GM12878 (cell line): ENCODE measurements around the gene UBAC2. TPM values are rescaled to one million over a fixed set of nuclear protein-coding genes. Genes with fewer than 3 reads are reported as not detected.

ENCODE experiments used
- ATAC-seq: fragments of 200-7000 bp; cut with Tn5 transposase; 3 replicates; pipeline ENCODE4 v1.9.1; 2020; ENCODE audit warnings: mild to moderate bottlenecking, moderate library complexity
- BruUV-seq: library from RNA; stranded (reverse); fragments of 400-500 nt; replicated peaks from 2 replicates; lab custom pipeline; 2021; lab: Mats Ljungman, UMichigan
- CTCF ChIA-PET: fragments of 300-600 bp; sonication (Branson Sonifier 250); formaldehyde crosslinking; extraction: SDS; loops from one replicate; lab custom pipeline; 2021; ENCODE audit warnings: inconsistent platforms; lab: Yijun Ruan, JAX
- POLR2A ChIA-PET: fragments of 350-600 bp; formaldehyde crosslinking; extraction: SDS; loops from one replicate; lab custom pipeline; 2021; ENCODE audit warnings: inconsistent platforms; lab: Charles Lee
- RAD21 ChIA-PET: fragments of 300-600 bp; sonication (Branson Sonifier 250); formaldehyde crosslinking; loops from one replicate; lab custom pipeline; 2023; ENCODE audit warnings: antibody characterized with exemption; ENCODE audit not compliant: unreplicated experiment; lab: Charles Lee
- SMC1A ChIA-PET: fragments of 300-600 bp; sonication (Branson Sonifier 250); formaldehyde crosslinking; loops from one replicate; lab custom pipeline; 2023; ENCODE audit not compliant: unreplicated experiment, uncharacterized antibody; lab: Charles Lee
- DNase-seq: peaks from one replicate; pipeline ENCODE4 v3.0.0-alpha.2; 2011; ENCODE audit warnings: low read depth, low spot score
- FAIRE-seq: peaks from 3 replicates; lab custom pipeline; 2011; peaks lifted over from hg19 to GRCh38; lab: Jason Lieb, UNC
- H2AFZ ChIP-seq: 2 replicates; pipeline ENCODE4 v1.6.0; 2011; ENCODE audit warnings: low read depth, low read length, control low read depth; ENCODE audit not compliant: control insufficient read depth
- H3K27ac ChIP-seq: 2 replicates; pipeline ENCODE4 v1.5.1; 2011; ENCODE audit warnings: control low read depth; ENCODE audit not compliant: control insufficient read depth, insufficient read depth
- H3K27me3 ChIP-seq, 2 experiments: replicated peaks in 1 of 2; 2 replicates each; pipeline versions ENCODE4 v1.6.0 to v1.6.1; 2011; ENCODE audit warnings: low read length in 1 of 2; ENCODE audit not compliant: control insufficient read depth in 2 of 2, insufficient read depth in 2 of 2
- H3K36me3 ChIP-seq, 2 experiments: 2 replicates each; pipeline ENCODE4 v1.5.1; 2011; ENCODE audit warnings: low read length in 1 of 2; ENCODE audit not compliant: control insufficient read depth in 2 of 2, insufficient read depth in 2 of 2
- H3K4me1 ChIP-seq: 2 replicates; pipeline ENCODE4 v1.6.1; 2011; ENCODE audit warnings: mild to moderate bottlenecking, low read length, moderate library complexity, mixed read lengths; ENCODE audit not compliant: control insufficient read depth, insufficient read depth
- H3K4me2 ChIP-seq: 2 replicates; pipeline ENCODE4 v1.6.0; 2011; ENCODE audit warnings: control low read depth; ENCODE audit not compliant: control insufficient read depth, insufficient read depth
- H3K4me3 ChIP-seq: fragments of 200-600 bp; sonication (generic); 2 replicates; pipeline ENCODE4 v1.5.1; 2016
- H3K79me2 ChIP-seq: 2 replicates; pipeline ENCODE4 v1.6.0; 2011; ENCODE audit warnings: low read length; ENCODE audit not compliant: control insufficient read depth, insufficient read depth
- H3K9ac ChIP-seq: 2 replicates; pipeline ENCODE4 v1.8.0; 2011; ENCODE audit warnings: low read length, control low read depth, mixed read lengths; ENCODE audit not compliant: control insufficient read depth, insufficient read depth
- H3K9me3 ChIP-seq: replicated peaks from 3 replicates; pipeline ENCODE4 v1.5.1; 2011; ENCODE audit warnings: mild to moderate bottlenecking, low read length; ENCODE audit not compliant: control insufficient read depth, insufficient read depth
- H4K20me1 ChIP-seq: 2 replicates; pipeline ENCODE4 v1.6.0; 2011; ENCODE audit not compliant: control insufficient read depth, insufficient read depth
- CBX5 ChIP-seq: sonication (generic); IDR thresholded peaks from 2 replicates; pipeline ENCODE4 v1.6.1; 2016; ENCODE audit warnings: low read depth, moderate library complexity, mild to moderate bottlenecking, inconsistent platforms
- ETV6 ChIP-seq, 2 experiments: fragments of 450-650 bp in 1 of 2; IDR thresholded peaks in 1 of 2; conservative IDR thresholded peaks in 1 of 2; 2 replicates each; pipeline ENCODE4 v1.6.1; 2014; ENCODE audit warnings: antibody characterized with exemption in 1 of 2, borderline replicate concordance in 1 of 2, low read depth in 1 of 2, mild to moderate bottlenecking in 1 of 2, moderate library complexity in 1 of 2
- HDGF ChIP-seq: fragments of 450-650 bp; IDR thresholded peaks from 2 replicates; pipeline ENCODE4 v1.6.1; 2016; ENCODE audit warnings: antibody characterized with exemption
- IRF4 ChIP-seq: IDR thresholded peaks from 2 replicates; pipeline ENCODE4 v1.6.1; 2011; ENCODE audit warnings: low read depth, low read length
- JUNB ChIP-seq: IDR thresholded peaks from 2 replicates; pipeline ENCODE4 v1.6.1; 2016; ENCODE audit warnings: antibody characterized with exemption, mild to moderate bottlenecking
- JUND ChIP-seq: IDR thresholded peaks from 2 replicates; pipeline ENCODE4 v1.6.1; 2012; ENCODE audit warnings: low read depth, mild to moderate bottlenecking, low read length, improper control_type of control experiment, moderate library complexity
- MEF2B ChIP-seq: fragments of 450-650 bp; IDR thresholded peaks from 2 replicates; pipeline ENCODE4 v1.6.1; 2018; ENCODE audit warnings: mild to moderate bottlenecking, moderate library complexity; ENCODE audit not compliant: partially characterized antibody, poor library complexity, severe bottlenecking
- NFIC ChIP-seq: IDR thresholded peaks from 2 replicates; pipeline ENCODE4 v1.6.1; 2012; ENCODE audit warnings: low read depth, mild to moderate bottlenecking, inconsistent platforms, low read length, moderate library complexity
- NFYA ChIP-seq: IDR thresholded peaks from 2 replicates; pipeline ENCODE4 v1.6.1; 2011; ENCODE audit warnings: low read depth, mild to moderate bottlenecking, low read length, improper control_type of control experiment, borderline replicate concordance
- RB1 ChIP-seq: fragments of 450-650 bp; formaldehyde crosslinking; IDR thresholded peaks from 2 replicates; pipeline ENCODE4 v1.6.1; 2017; ENCODE audit warnings: mild to moderate bottlenecking, borderline replicate concordance
- RELB ChIP-seq: fragments of 450-650 bp; IDR thresholded peaks from 2 replicates; pipeline ENCODE4 v1.6.1; 2017; ENCODE audit warnings: low read depth, mild to moderate bottlenecking, moderate library complexity
- SPI1 ChIP-seq: IDR thresholded peaks from 2 replicates; pipeline ENCODE4 v1.6.1; 2011; ENCODE audit warnings: low read depth, mild to moderate bottlenecking, low read length, moderate library complexity, borderline replicate concordance; ENCODE audit not compliant: insufficient read depth
- YY1 ChIP-seq: IDR thresholded peaks from 2 replicates; pipeline ENCODE4 v1.6.1; 2011; ENCODE audit warnings: low read depth, mild to moderate bottlenecking, low read length
- ZBTB33 ChIP-seq: fragments of 450-650 bp; IDR thresholded peaks from 2 replicates; pipeline ENCODE4 v1.6.1; 2017; ENCODE audit warnings: mild to moderate bottlenecking
- WGBS: methylation state at CpG from one replicate; pipeline ENCODE4 v1.1.6; 2016; ENCODE audit warnings: low lambda C conversion rate; ENCODE audit not compliant: insufficient replicate concordance, insufficient coverage; ENCODE audit errors: missing lambda C conversion rate; 5-methylcytosine and 5-hydroxymethylcytosine counted together
- in situ Hi-C: fragments of 300-500 bp; cut with MboI; formaldehyde crosslinking; loops from 9 replicates; pipeline ENCODE4 v1.14.3; 2018; ENCODE audit warnings: mixed read lengths
- intact Hi-C: fragments of 100-400 bp; cut with micrococcal nuclease; formaldehyde crosslinking; loops from one replicate; pipeline ENCODE4 v1.14.2; 2022; ENCODE audit not compliant: unreplicated experiment
- polyA plus RNA-seq, 11 experiments: library from polyadenylated mRNA; depleted of rRNA in 4 of 11; unstranded in 6 of 11; stranded (reverse) in 5 of 11; fragments of >200 nt; fragmentation: Nextera tagmentation in 4 of 11; fragmentation: Illumina TruSeq in 1 of 11; extraction: Ambion mirVana in 4 of 11; extraction: Trizol in 1 of 11; gene quantifications; 1 replicate in 1 of 11; 2 replicates in 10 of 11; pipeline versions ENCODE4 v1.2.1 to v1.2.3, GENCODE V29; 2011 to 2016; ENCODE audit warnings: inconsistent platforms in 2 of 11, missing spikeins in 2 of 11, low read depth in 1 of 11
- total RNA-seq, 4 experiments: library from RNA; depleted of rRNA in 3 of 4; stranded (reverse); fragments of >200 nt in 3 of 4; fragmentation: Illumina TruSeq in 1 of 4; extraction: Trizol in 1 of 4; gene quantifications; 2 replicates each; pipeline versions ENCODE4 v1.2.1 to v1.2.3, GENCODE V29; 2013 to 2021

The UBAC2 gene
- total and polyA plus RNA-seq, 10 of the 15 experiments (the other 5 are each of a cell fraction or from before 2014, with no cell fraction given): 3.0 to 54.6 (median 17.4) TPM

- TF ChIP-seq RELB (no peak), IRF4 (no peak), JUNB (no peak)
Measured at GRCh38 chr13:99270518-99270917, 69.9 kb downstream of the UBAC2 start (continued).

GRCh38 chr13:99271249-99271648 is 70.6 kb downstream of the UBAC2 start:
- WGBS: 84% methylated on average over 3 of the region's 3 CpGs
- intact Hi-C loops (loop anchor here (2.0 kb wide), 3 partner anchors 18 to 230 kb away; partner anchors contain the start of gene TM9SF2), in situ Hi-C loops (loop anchor here (5.0 kb wide), 1 partner anchor 166 kb away; no protein-coding TSS in a partner anchor)
- Histone ChIP-seq H3K36me3 (peaks cover 0 to 2% of the 10 kb centered on the region in 2 experiments; a peak in 2 of 4 replicates), H3K4me2 (no peak overlapping the region; the same call in 1 of the 2 replicates), H3K4me3 (no peak overlapping the region), H3K4me1 (peaks cover 28% of the 10 kb centered on the region), H3K9me3 (peaks cover 10% of the 10 kb centered on the region; the same call in 2 of the 3 replicates), H3K27me3 (no peaks in the 10 kb centered on the region), H3K27ac (peak overlapping the region; percentile 4; the same call in 1 of the 2 replicates), H2AFZ (no peak overlapping the region), H3K79me2 (peaks cover 24% of the 10 kb centered on the region), H3K9ac (no peak overlapping the region), H4K20me1 (no peaks in the 10 kb centered on the region)
- BruUV-seq: no TSS peak
- CTCF ChIA-PET: interaction anchor here (0.8 to 12.3 kb wide), 21 partner anchors 12 to 344 kb away, joined by 3 to 470 read pairs (median 15); partner anchors contain the start of genes GPR18, GPR183 and UBAC2
- POLR2A ChIA-PET: interaction anchor here (0.6 to 2.7 kb wide), 15 partner anchors 11 to 165 kb away, joined by 3 to 12 read pairs (median 4); no protein-coding TSS in a partner anchor
- TF ChIP-seq YY1: 0 out of 2 replicates have a peak, but pooled peaks have one; percentile 12
- no peak for TF ChIP-seq JUND
- no peak for TF ChIP-seq NFYA
- 0 out of 2 replicates have a peak, but pooled peaks have one; percentile 25 for TF ChIP-seq SPI1
- TF ChIP-seq HDGF: 0 out of 2 replicates have a peak, but pooled peaks have one; percentile 55
- no peak for TF ChIP-seq ETV6 (conservative IDR thresholded peaks at IDR 0.05 in 1 of 2, IDR thresholded peaks at IDR 0.05 in 1 of 2; ENCODE audit: borderline replicate concordance in 1 of 2, low read depth in 1 of 2)
- TF ChIP-seq ZBTB33: no peak
- no peak for TF ChIP-seq CBX5
- no peak for TF ChIP-seq NFIC
- 0 out of 2 replicates have a peak, but pooled peaks have one; percentile 20 for TF ChIP-seq RB1
- TF ChIP-seq MEF2B: peak; percentile 18
- SMC1A ChIA-PET: interaction anchor here (0.6 to 14.4 kb wide), 30 partner anchors 11 to 340 kb away, joined by 3 to 306 read pairs (median 18); partner anchors contain the start of genes CLYBL, GPR18, GPR183 and TM9SF2
- FAIRE-seq (no peak), ATAC-seq (no peak), DNase-seq (no peak)
- RAD21 ChIA-PET: interaction anchor here (1.0 to 12.6 kb wide), 24 partner anchors 11 to 234 kb away, joined by 3 to 338 read pairs (median 24); partner anchors contain the start of genes GPR183 and UBAC2
